ENCODE data around the gene CLK3. TPM values are rescaled to one million over a fixed set of nuclear protein-coding genes. Genes with fewer than 3 reads are reported as not detected.

The CLK3 gene
- total RNA-seq, 1 experiment from 2014 or later, result 31.9 TPM

- no peak for DNase-seq (ENCODE audit: low spot score)
Measured at GRCh38 chr15:74603026-74603788, 12.4 kb upstream of the CLK3 start.

GRCh38 chr15:74603789-74604705, 11.6 kb upstream of the CLK3 start:
- no peak for DNase-seq (ENCODE audit: low spot score)

GRCh38 chr15:74604983-74605794, 10.4 kb upstream of the CLK3 start:
- no peak for DNase-seq (ENCODE audit: low spot score)

- DNase-seq (ENCODE audit: low spot score), result no peak
Measured at GRCh38 chr15:74605795-74606150, 9.9 kb upstream of the CLK3 start.

GRCh38 chr15:74608786-74609185, 6.8 kb upstream of the CLK3 start:
- DNase-seq (ENCODE audit: low spot score), result no peak

GRCh38 chr15:74609938-74610301, 5.7 kb upstream of the CLK3 start:
- no peak for DNase-seq (ENCODE audit: low spot score)

- DNase-seq (ENCODE audit: low spot score), result no peak
Measured at GRCh38 chr15:74610302-74610951, 5.2 kb upstream of the CLK3 start.

GRCh38 chr15:74611341-74611740, 4.3 kb upstream of the CLK3 start:
- no peak for DNase-seq (ENCODE audit: low spot score)

- DNase-seq (ENCODE audit: low spot score), result no peak
Measured at GRCh38 chr15:74611834-74612233, 3.8 kb upstream of the CLK3 start.

- DNase-seq (ENCODE audit: low spot score), result no peak
Measured at GRCh38 chr15:74612677-74613076, 3.0 kb upstream of the CLK3 start.

- DNase-seq (ENCODE audit: low spot score), result no peak
Measured at GRCh38 chr15:74613089-74613952, 2.3 kb upstream of the CLK3 start.

GRCh38 chr15:74613953-74614743, 1.5 kb upstream of the CLK3 start:
- DNase-seq (ENCODE audit: low spot score), result no peak

- peak; percentile 61 for DNase-seq (ENCODE audit: low spot score)
Measured at GRCh38 chr15:74614744-74615507, 710 bp upstream of the CLK3 start.

GRCh38 chr15:74616366-74616939, 817 bp downstream of the CLK3 start:
- peak; percentile 59 for DNase-seq (ENCODE audit: low spot score)

- no peak for DNase-seq (ENCODE audit: low spot score)
Measured at GRCh38 chr15:74616996-74617395, 1.4 kb downstream of the CLK3 start.

GRCh38 chr15:74618841-74619596, 3.4 kb downstream of the CLK3 start:
- no peak for DNase-seq (ENCODE audit: low spot score)

GRCh38 chr15:74619916-74620635, 4.4 kb downstream of the CLK3 start:
- DNase-seq (ENCODE audit: low spot score), result no peak
